MM.1S (cell line): ENCODE measurements around the gene ENPP5.

ENCODE experiments used
- EZH2phosphoT487 ChIP-seq: fragments of 300-600 bp; sonication (generic); IDR thresholded peaks from 2 replicates; pipeline ENCODE4 v1.6.1; 2018; ENCODE audit warnings: antibody characterized with exemption, low read length
- TF ChIP-seq, protein P1 (sequence below): fragments of 300-600 bp; sonication (generic); IDR thresholded peaks from 2 replicates; pipeline ENCODE4 v1.5.1; 2016; ENCODE audit warnings: antibody characterized with exemption, low read length, mixed read lengths

DNA sequence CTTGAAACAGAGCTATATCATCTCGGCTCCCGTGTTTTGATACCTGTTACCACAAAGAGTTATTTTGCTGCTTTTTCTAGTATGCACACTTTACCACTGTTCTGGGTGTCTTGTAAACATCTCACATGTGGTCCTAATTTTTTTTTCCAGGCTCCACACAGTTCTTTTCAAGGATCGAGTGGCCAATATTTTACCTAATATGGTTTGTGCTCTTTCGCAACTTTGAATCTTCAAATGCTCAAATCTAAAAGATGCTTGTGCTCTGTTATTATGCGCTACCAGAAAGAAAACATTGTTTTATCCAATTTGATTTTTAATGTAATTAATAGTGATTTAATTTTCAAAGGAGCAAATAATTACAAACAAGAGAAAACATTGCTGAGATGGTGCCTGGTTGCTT is 10.7 kb downstream of the ENPP5 start:
- TF ChIP-seq, protein P1, sequence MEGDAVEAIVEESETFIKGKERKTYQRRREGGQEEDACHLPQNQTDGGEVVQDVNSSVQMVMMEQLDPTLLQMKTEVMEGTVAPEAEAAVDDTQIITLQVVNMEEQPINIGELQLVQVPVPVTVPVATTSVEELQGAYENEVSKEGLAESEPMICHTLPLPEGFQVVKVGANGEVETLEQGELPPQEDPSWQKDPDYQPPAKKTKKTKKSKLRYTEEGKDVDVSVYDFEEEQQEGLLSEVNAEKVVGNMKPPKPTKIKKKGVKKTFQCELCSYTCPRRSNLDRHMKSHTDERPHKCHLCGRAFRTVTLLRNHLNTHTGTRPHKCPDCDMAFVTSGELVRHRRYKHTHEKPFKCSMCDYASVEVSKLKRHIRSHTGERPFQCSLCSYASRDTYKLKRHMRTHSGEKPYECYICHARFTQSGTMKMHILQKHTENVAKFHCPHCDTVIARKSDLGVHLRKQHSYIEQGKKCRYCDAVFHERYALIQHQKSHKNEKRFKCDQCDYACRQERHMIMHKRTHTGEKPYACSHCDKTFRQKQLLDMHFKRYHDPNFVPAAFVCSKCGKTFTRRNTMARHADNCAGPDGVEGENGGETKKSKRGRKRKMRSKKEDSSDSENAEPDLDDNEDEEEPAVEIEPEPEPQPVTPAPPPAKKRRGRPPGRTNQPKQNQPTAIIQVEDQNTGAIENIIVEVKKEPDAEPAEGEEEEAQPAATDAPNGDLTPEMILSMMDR = no peak
- TF ChIP-seq EZH2phosphoT487 = no peak
